HG02870 (cell line): ENCODE data around the gene TEAD1.

Experiments used
- ATAC-seq: cut with Tn5 transposase; IDR thresholded peaks from one replicate; pipeline ENCODE4 v1.9.1; 2021; ENCODE audit warnings: mild to moderate bottlenecking, moderate library complexity; ENCODE audit not compliant: unreplicated experiment

The TEAD1 gene

GRCh38 chr11:12664385-12664784 lies 9.8 kb upstream of the TEAD1 start:
- ATAC-seq, result no peak

- no peak for ATAC-seq
Measured at GRCh38 chr11:12666915-12667314, 7.3 kb upstream of the TEAD1 start.

GRCh38 chr11:12667646-12668045 lies 6.6 kb upstream of the TEAD1 start:
- no peak for ATAC-seq

GRCh38 chr11:12668166-12668565 lies 6.1 kb upstream of the TEAD1 start:
- ATAC-seq, result no peak

- ATAC-seq, result no peak
Measured at GRCh38 chr11:12669930-12670329, 4.3 kb upstream of the TEAD1 start.

GRCh38 chr11:12671370-12671769 lies 2.9 kb upstream of the TEAD1 start:
- no peak for ATAC-seq

- peak; percentile 15 for ATAC-seq
Measured at GRCh38 chr11:12673601-12673923, 659 bp upstream of the TEAD1 start.

DNA sequence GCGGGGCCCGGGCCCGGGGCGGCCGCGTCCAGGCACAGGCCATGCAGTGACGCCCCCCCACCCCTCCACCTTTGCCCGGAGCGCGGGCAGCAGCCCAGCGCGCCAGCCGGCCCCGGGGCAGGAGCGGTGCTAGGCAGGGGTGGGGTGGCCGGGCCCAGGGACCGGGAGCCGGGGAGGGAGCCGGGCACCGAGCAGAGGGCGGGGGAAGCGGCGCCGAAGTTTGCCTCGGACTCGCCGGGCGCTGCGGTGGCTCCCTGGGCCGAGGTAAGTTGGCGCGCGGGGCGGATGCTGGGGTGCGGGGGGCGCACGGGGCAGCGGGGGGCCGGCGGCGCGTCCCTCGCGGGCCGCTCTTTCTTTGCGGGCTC lies 332 bp downstream of the TEAD1 start:
- peak; percentile 30 for ATAC-seq

GRCh38 chr11:12674936-12675696 lies 895 bp downstream of the TEAD1 start:
- ATAC-seq, result no peak

GRCh38 chr11:12675951-12676711 lies 1.9 kb downstream of the TEAD1 start:
- ATAC-seq, result no peak

GRCh38 chr11:12677131-12677530 lies 2.9 kb downstream of the TEAD1 start:
- no peak for ATAC-seq

GRCh38 chr11:12678092-12678491 lies 3.9 kb downstream of the TEAD1 start:
- ATAC-seq, result no peak

GRCh38 chr11:12678991-12679390 lies 4.8 kb downstream of the TEAD1 start:
- ATAC-seq, result no peak

DNA sequence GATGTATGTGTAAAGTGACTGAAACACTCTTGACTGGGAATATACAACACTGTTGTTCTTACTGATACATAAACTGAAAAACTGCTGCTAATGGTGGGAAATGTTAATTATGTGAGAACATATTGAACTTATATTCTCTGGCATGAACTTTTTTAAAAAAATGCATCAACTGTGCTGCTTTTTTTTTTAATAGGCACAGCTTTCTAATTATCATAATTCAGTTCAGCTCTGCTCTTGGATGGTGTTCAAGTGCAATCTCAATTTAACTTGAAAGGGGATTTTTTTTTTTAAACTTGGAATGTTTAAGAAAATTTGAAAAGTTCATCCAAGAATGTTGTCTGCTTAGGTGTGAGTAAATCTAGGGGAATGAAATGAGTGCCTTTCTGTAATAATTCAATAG lies 5.2 kb downstream of the TEAD1 start:
- no peak for ATAC-seq

DNA sequence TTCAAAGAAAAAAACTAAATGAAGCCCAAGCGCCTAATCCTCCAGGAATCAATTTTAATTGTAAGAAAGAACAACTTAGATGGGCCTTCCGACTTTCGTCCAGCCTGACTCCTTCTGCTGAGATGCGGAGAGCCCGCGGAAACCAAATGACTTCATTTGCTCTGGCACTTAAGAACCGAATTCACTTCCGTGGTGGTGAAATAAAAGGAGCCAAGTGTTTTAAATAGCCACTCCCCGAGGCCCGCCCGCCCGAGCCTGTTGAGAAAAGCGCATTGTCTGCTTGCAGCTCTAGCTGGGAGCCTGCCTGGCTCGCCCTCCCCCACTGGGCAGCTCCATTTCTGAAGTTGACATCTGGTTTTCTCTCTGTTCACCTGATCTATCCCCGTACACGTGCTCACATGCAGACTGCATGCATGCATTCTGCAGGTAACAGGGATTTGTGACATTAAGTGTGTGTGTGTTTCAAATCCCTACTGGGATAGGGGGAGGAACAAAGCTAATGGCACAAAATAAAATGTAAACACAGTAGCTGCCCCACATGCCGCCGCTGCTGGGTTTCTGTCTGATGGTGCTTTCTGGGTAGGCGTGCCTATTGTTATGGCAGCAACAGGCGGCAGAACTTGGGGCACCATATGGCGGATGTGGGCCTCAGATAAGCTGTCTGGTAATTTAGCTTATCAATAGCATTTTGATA lies 6.2 kb downstream of the TEAD1 start:
- no peak for ATAC-seq

DNA sequence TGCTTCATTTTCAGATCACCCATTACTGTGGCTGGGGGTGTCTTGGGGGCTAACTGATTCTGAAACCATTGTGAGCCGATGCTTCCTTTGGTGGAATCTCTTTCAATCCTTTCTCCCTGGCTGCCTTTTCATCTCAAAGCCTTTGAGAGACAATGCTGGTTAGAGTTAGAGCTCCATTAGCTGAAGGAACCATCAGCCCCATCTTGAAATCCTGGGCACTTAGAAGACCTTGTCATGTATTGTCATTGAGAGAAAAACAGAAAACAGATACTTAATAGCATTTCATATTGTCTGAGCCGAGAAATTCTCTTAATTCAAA lies 6.7 kb downstream of the TEAD1 start:
- no peak for ATAC-seq

- ATAC-seq, result no peak
Measured at GRCh38 chr11:12681466-12681865, 7.2 kb downstream of the TEAD1 start.

DNA sequence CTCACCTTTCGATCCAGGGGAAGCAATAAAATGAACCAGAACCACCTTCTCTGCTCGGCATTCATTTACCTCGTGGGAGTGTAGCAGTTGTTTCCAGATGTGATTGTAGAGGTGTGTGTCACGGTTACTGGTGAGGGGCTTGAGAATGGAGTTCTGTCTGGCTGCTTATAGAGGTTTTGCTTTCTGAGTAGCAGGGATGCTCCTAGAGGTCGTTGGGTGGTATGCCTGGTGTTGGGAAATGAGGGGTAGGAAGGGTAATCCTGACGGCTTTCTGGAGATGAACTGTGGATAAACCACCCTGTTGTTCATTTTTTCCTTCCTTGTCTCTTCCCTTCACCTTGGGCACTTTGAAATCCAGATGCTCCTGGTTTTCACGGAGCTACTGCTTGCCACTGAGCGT lies 8.1 kb downstream of the TEAD1 start:
- ATAC-seq, result no peak

GRCh38 chr11:12682737-12683500 lies 8.7 kb downstream of the TEAD1 start:
- ATAC-seq, result no peak

GRCh38 chr11:12683874-12684273 lies 9.7 kb downstream of the TEAD1 start:
- ATAC-seq, result no peak

DNA sequence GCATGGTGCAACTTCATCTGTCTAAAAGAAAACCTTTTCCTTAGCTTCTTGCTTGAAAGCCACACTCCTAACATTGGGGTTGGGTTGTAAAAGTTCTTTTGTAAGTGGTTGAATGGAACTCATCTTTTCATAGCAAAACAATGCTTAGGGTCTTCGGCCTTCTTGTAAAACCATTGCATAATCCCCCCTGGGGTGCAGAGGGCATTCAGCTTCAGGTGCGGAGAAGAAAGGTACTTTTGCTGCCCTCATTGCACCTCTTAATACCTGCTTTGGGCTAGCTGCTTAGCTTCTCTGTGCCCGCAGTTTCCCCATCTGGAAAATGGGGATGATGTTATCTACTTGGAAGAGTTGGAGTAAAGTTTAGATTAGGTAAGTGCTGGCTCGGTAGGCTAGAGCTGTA lies 10.1 kb downstream of the TEAD1 start:
- no peak for ATAC-seq
